ENCODE results near the gene SLC1A2. TPM values are rescaled to one million over a fixed set of nuclear protein-coding genes. Genes with fewer than 3 reads are reported as not detected.

Gene SLC1A2
- total RNA-seq, 3 donors from 2014 or later, result 0.03 to 0.13 (median 0.05) TPM

DNA sequence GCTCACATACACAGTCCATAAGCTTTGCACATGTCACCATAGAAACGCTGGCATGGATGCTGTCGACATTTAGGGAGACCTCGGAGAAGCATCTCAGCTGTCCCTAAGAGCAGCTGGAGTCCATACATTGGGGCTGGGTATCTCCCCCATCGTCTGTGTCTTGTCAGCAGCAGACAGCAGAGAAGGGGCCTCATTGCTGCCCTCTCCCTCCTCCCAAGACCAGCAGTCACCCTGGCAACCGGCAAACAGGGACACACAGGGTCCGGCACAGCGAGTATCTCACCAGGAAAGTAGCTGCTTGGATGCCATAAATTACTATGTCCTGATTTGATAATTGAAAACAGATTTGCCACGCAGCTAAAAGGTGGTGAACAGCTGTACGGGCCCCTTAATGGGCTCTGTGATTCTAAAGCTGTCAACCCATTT is 196.0 kb downstream of the SLC1A2 start:
- H3K27me3 Mint-ChIP-seq (ENCODE audit: low read depth), result no peaks in the 10 kb centered on the region
- no peaks in the 10 kb centered on the region for H3K9me3 Mint-ChIP-seq
- H3K4me3 Mint-ChIP-seq, result no peak overlapping the region
- H3K4me1 Mint-ChIP-seq (ENCODE audit: low read depth), result peaks cover 7% of the 10 kb centered on the region
- ATAC-seq, result no peak
- peaks cover 75% of the 10 kb centered on the region for H3K36me3 Mint-ChIP-seq (ENCODE audit: insufficient read depth)
- no peak for DNase-seq

- no peak overlapping the region for H3K4me3 Mint-ChIP-seq
- peaks cover 40% of the 10 kb centered on the region for H3K4me1 Mint-ChIP-seq (ENCODE audit: low read depth)
- ATAC-seq (no peak), DNase-seq (no peak)
- no peaks in the 10 kb centered on the region for H3K9me3 Mint-ChIP-seq
- H3K27me3 Mint-ChIP-seq (ENCODE audit: low read depth), result no peaks in the 10 kb centered on the region
- H3K36me3 Mint-ChIP-seq (ENCODE audit: insufficient read depth), result peaks cover 71% of the 10 kb centered on the region
These were observed 200.4 kb downstream of the SLC1A2 start for GRCh38 chr11:35218956-35219355.

DNA sequence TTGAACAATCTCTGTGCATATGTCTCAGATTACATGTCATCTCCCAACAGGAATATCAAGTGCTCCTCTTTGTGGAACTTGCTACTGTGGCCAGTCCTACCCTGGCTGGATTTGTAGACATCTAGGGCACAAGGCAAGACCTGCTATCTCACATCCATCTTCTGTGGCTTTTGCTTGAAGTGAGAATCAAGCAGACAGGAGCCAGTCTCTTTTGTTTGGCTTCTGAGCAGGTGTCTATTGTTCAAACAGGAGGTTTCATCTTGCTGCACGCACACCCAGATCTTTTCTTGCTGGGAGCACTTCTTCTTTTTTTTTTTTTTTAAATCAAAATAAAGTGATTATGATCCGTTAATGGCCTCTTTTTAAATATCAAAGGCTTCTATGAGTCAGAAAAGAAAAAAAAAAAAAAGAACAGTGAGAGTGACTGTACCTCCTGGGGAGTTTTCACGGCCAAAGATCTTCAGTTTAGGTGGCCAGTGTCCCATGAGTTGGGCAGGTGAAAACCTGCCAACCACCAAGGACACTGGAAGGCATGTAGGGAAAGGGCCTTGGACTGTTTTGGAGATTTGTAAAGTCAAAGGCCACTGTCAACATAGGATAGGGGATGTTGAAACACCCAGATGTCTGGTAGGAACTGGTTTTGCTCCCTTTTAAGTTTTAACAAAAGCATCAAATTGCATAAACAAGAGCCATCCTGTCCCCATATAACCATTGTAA is 202.2 kb downstream of the SLC1A2 start:
- Mint-ChIP-seq H3K27me3 (ENCODE audit: low read depth) (no peaks in the 10 kb centered on the region), H3K4me1 (ENCODE audit: low read depth) (peaks cover 54% of the 10 kb centered on the region), H3K4me3 (peak overlapping the region; percentile 16), H3K36me3 (ENCODE audit: insufficient read depth) (peaks cover 67% of the 10 kb centered on the region), H3K9me3 (no peaks in the 10 kb centered on the region)
- peak in 1 of 2 donors; percentile 32 for ATAC-seq
- DNase-seq, result no peak

DNA sequence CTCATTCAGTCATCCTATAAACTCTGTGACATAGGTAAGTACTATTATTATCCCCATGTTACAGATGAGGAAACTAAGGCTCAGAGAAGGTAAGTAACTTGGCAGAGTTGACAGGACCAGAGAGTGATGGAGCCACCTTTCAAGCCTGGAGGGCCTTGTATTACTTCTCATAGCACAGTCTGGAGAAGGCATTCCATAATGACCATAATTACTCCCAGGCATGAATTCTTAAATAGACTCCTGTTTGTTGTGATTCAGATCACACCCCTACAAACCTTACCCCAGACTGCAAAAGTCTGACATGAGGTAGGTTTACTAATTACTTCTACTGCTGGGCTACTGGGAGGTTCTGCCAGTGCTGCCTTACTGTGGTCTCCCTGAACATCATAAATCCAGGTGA is 203.4 kb downstream of the SLC1A2 start:
- ATAC-seq (no peak), DNase-seq (no peak)
- H3K36me3 Mint-ChIP-seq (ENCODE audit: insufficient read depth), result peaks cover 69% of the 10 kb centered on the region
- H3K9me3 Mint-ChIP-seq, result no peaks in the 10 kb centered on the region
- H3K4me1 Mint-ChIP-seq (ENCODE audit: low read depth), result peaks cover 62% of the 10 kb centered on the region
- no peaks in the 10 kb centered on the region for H3K27me3 Mint-ChIP-seq (ENCODE audit: low read depth)
- no peak overlapping the region for H3K4me3 Mint-ChIP-seq

DNA sequence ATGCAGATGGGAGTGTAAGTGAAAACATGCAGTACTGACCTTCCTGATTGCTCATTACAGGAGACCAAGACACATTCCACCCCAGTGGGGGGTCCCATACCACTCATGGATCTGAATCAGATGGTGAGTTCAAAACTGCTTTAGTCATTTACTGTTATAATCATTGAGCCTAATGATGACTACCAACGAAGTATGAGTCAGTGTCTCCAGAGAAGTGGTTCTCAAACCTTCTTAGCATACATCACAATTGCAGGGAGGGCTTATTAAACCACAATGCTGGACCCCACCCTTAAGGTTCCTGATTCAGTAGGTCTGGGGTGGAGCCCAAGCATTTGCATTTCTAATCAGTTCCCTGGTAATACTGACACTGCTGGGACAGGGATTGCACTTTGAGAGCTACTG is 204.6 kb downstream of the SLC1A2 start:
- DNase-seq, result peak; percentile 41
- H3K9me3 Mint-ChIP-seq, result peaks cover 6% of the 10 kb centered on the region
- H3K4me3 Mint-ChIP-seq, result peak overlapping the region; percentile 11
- H3K4me1 Mint-ChIP-seq (ENCODE audit: low read depth), result peaks cover 68% of the 10 kb centered on the region
- ATAC-seq, result peak; percentile 88 to 91
- no peaks in the 10 kb centered on the region for H3K27me3 Mint-ChIP-seq (ENCODE audit: low read depth)
- peaks cover 76% of the 10 kb centered on the region for H3K36me3 Mint-ChIP-seq (ENCODE audit: insufficient read depth)

DNA sequence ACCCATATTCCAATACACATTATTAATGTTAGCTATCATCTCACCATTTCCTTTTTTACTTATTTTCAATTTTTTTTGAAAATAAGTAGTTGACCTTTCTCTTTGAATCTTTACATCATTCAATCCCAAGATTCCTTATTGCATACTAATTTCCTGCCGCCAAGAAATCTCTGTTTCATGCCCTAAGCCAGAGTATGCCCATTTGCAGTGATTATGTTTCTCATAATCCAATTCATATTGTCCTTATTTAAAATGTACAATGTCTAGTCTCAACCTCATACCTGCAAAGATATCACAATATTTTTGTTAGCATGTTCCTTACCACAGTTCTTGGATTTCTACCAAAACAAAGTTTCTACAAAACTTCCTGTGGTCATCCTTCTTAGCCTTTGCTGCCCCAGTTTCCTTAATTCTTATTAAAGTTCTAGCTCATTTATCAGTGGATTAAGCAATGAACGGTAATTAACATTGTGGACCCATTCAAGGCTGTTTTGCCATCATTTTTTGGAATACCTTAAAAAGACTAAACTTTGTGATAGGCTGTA is 205.1 kb downstream of the SLC1A2 start:
- ATAC-seq, result no peak
- peaks cover 6% of the 10 kb centered on the region for H3K9me3 Mint-ChIP-seq
- H3K27me3 Mint-ChIP-seq (ENCODE audit: low read depth), result no peaks in the 10 kb centered on the region
- H3K4me3 Mint-ChIP-seq, result peak overlapping the region; percentile 11
- H3K36me3 Mint-ChIP-seq (ENCODE audit: insufficient read depth), result peaks cover 76% of the 10 kb centered on the region
- peaks cover 68% of the 10 kb centered on the region for H3K4me1 Mint-ChIP-seq (ENCODE audit: low read depth)
- no peak for DNase-seq

DNA sequence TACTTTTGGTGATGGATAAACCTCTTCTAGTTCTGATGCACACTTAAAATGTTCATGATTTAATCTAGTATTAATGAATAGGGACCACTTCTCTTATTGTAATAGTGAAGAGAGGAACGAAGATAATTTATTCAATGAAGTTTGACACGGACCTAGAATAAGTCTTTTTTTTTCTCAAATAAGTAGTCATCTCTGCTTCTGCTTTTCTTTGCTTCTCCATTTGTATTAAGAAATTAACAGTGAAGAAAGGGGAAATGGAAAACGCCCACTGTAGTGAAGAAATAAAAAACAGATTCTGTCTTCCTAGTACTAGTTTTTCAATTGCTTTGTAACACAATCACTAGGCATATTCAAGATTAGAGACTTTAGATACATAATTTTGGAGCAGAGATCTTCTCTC is 207.4 kb downstream of the SLC1A2 start:
- DNase-seq, result no peak
- H3K36me3 Mint-ChIP-seq (ENCODE audit: insufficient read depth), result peaks cover 80% of the 10 kb centered on the region
- H3K4me3 Mint-ChIP-seq, result no peak overlapping the region
- peaks cover 6% of the 10 kb centered on the region for H3K9me3 Mint-ChIP-seq
- peaks cover 64% of the 10 kb centered on the region for H3K4me1 Mint-ChIP-seq (ENCODE audit: low read depth)
- no peaks in the 10 kb centered on the region for H3K27me3 Mint-ChIP-seq (ENCODE audit: low read depth)
- ATAC-seq, result no peak

GRCh38 chr11:35210876-35211546 is 208.3 kb downstream of the SLC1A2 start:
- Mint-ChIP-seq H3K27me3 (ENCODE audit: low read depth) (no peaks in the 10 kb centered on the region), H3K36me3 (ENCODE audit: insufficient read depth) (peaks cover 80% of the 10 kb centered on the region), H3K4me1 (ENCODE audit: low read depth) (peaks cover 55% of the 10 kb centered on the region), H3K9me3 (peaks cover 6% of the 10 kb centered on the region), H3K4me3 (no peak overlapping the region)
- DNase-seq (no peak), ATAC-seq (no peak)

GRCh38 chr11:35208795-35209194 is 210.6 kb downstream of the SLC1A2 start:
- DNase-seq (no peak), ATAC-seq (no peak)
- Mint-ChIP-seq H3K4me3 (no peak overlapping the region), H3K27me3 (ENCODE audit: low read depth) (no peaks in the 10 kb centered on the region), H3K4me1 (ENCODE audit: low read depth) (peaks cover 44% of the 10 kb centered on the region), H3K36me3 (ENCODE audit: insufficient read depth) (peaks cover 85% of the 10 kb centered on the region), H3K9me3 (peaks cover 6% of the 10 kb centered on the region)

DNA sequence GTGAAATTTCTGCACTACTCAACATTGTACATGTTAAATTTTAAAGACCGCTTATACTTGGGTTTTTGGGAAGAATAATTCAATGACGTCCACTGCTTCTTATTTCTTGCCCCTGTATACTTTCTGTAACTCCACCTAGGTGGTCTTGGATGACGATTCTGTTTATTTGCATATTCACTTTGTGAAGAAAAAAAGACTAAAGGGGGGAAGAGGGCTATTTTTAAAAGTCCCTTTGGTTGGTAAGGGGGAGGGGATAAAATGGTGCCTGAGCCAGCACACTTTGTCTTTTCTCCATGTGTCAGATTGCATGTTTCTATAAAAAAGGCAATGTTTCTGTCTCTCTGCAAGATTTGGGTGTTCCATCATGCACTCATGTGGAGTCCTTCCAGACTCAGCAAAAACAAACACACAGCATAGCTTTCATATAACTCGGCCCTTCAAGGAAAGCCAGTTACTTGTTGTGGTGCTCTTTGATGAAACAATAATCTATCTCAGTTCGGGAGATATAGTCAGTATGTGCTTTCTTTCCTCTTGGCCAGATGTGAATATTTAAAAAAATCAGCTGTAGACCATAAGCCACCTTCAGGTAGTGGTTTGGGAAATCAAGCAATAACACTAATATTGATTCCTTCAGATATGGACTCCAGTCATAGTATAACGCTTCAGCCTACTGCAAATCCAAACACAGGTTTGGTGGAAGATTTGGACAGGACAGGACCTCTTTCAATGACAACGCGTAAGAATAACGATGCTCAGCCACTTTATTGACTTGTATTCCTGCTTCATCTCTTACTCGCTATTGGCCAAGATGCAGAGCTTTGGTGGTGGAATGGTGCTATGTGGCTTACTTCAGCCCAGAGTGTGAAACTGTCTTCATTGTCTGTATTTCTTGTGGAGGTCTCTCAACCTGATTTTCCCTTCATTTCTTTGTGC is 211.6 kb downstream of the SLC1A2 start:
- Mint-ChIP-seq H3K9me3 (peaks cover 6% of the 10 kb centered on the region), H3K36me3 (ENCODE audit: insufficient read depth) (peaks cover 87% of the 10 kb centered on the region), H3K27me3 (ENCODE audit: low read depth) (no peaks in the 10 kb centered on the region), H3K4me3 (no peak overlapping the region), H3K4me1 (ENCODE audit: low read depth) (peaks cover 39% of the 10 kb centered on the region)
- no peak for ATAC-seq
- no peak for DNase-seq

DNA sequence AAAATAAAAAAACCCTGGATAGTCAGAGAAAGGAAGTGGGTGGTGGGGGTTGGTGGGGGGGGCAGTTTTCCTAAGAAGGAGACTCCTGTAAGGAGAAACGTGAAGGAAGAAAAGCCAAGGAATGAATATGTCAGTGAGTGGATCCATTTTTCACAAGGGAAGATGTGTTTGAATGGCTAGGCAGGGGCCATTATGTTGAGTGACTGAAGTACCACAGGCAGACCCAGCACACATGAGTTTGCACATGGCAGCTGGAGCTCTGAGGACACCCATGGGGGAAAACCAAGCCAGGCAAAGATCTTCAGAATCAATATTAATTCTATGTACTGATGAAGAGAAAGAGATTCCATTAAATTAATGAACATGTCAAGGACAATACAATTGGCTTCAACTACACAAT is 212.7 kb downstream of the SLC1A2 start:
- DNase-seq (no peak), ATAC-seq (no peak)
- Mint-ChIP-seq H3K9me3 (peaks cover 6% of the 10 kb centered on the region), H3K27me3 (ENCODE audit: low read depth) (no peaks in the 10 kb centered on the region), H3K4me1 (ENCODE audit: low read depth) (peaks cover 41% of the 10 kb centered on the region), H3K4me3 (no peak overlapping the region), H3K36me3 (ENCODE audit: insufficient read depth) (peaks cover 91% of the 10 kb centered on the region)

DNA sequence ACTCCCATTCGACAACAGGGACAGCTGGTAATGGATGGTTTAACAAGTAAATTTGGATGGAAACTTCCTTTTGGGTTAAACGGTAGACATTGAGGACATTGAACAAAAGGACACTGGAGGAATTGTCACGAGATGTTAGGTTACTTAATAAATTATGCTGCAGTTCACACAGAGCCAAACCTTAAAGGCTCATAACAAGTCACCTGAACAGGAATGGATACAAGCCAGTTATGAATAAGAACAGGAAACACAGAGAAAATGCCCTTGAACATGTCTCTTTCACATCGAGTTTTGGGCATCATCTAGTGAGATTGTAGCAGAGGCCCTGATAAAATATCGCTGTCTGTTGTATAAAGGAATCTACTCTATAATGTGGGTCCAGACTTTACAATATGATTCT is 214.7 kb downstream of the SLC1A2 start:
- Mint-ChIP-seq H3K36me3 (ENCODE audit: insufficient read depth) (peaks cover 92% of the 10 kb centered on the region), H3K9me3 (no peaks in the 10 kb centered on the region), H3K27me3 (ENCODE audit: low read depth) (no peaks in the 10 kb centered on the region), H3K4me1 (ENCODE audit: low read depth) (peaks cover 42% of the 10 kb centered on the region), H3K4me3 (no peak overlapping the region)
- no peak for DNase-seq
- no peak for ATAC-seq

Measured in activated T-cell treated with anti-CD3 and anti-CD28 coated beads, Interleukin-2, amount 50 U/mL, for 4 hours (primary cell).